Measurements from ENCODE around the gene POLR3A. TPM values are rescaled to one million over a fixed set of nuclear protein-coding genes. Genes with fewer than 3 reads are reported as not detected.

Gene POLR3A
- total and polyA plus RNA-seq, 10 donors, result 2.7 to 18.9 (median 15.0) TPM

- intact Hi-C loops (cut with DNase I; ENCODE audit: low total_unique reads), result no loop called here
- peak overlapping the region in 7 of 8 donors; percentile 82 to 90 (median 88) for H3K27ac ChIP-seq
- no peaks in the 10 kb centered on the region for H3K9me3 ChIP-seq
- H3K36me3 ChIP-seq, result peaks cover 10 to 30% (median 27%) of the 10 kb centered on the region in 6 donors
- TF ChIP-seq POLR2AphosphoS5 (IDR thresholded peaks at IDR 0.05) (no peak), POLR2A (IDR thresholded peaks at IDR 0.05) (no peak)
- TF ChIP-seq, protein P1, sequence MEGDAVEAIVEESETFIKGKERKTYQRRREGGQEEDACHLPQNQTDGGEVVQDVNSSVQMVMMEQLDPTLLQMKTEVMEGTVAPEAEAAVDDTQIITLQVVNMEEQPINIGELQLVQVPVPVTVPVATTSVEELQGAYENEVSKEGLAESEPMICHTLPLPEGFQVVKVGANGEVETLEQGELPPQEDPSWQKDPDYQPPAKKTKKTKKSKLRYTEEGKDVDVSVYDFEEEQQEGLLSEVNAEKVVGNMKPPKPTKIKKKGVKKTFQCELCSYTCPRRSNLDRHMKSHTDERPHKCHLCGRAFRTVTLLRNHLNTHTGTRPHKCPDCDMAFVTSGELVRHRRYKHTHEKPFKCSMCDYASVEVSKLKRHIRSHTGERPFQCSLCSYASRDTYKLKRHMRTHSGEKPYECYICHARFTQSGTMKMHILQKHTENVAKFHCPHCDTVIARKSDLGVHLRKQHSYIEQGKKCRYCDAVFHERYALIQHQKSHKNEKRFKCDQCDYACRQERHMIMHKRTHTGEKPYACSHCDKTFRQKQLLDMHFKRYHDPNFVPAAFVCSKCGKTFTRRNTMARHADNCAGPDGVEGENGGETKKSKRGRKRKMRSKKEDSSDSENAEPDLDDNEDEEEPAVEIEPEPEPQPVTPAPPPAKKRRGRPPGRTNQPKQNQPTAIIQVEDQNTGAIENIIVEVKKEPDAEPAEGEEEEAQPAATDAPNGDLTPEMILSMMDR (IDR thresholded peaks at IDR 0.05 in 8 of 11, conservative IDR thresholded peaks at IDR 0.05 in 3 of 11), result no peak
- H3K4me1 ChIP-seq, result peaks cover 11 to 48% (median 27%) of the 10 kb centered on the region in 6 donors
- no peaks in the 10 kb centered on the region for H3K27me3 ChIP-seq (replicated peaks in 1 of 7)
- WGBS, 5 donors, result 38 to 48% (median 43%) methylated on average over 35 to 36 of the region's 36 CpGs
- DNase-seq, result peak; percentile 78
- H3K4me3 ChIP-seq, result peak overlapping the region; percentile 53 to 100 (median 92)
Observed at GRCh38 chr10:78028438-78029268, 662 bp downstream of the POLR3A start.

DNA sequence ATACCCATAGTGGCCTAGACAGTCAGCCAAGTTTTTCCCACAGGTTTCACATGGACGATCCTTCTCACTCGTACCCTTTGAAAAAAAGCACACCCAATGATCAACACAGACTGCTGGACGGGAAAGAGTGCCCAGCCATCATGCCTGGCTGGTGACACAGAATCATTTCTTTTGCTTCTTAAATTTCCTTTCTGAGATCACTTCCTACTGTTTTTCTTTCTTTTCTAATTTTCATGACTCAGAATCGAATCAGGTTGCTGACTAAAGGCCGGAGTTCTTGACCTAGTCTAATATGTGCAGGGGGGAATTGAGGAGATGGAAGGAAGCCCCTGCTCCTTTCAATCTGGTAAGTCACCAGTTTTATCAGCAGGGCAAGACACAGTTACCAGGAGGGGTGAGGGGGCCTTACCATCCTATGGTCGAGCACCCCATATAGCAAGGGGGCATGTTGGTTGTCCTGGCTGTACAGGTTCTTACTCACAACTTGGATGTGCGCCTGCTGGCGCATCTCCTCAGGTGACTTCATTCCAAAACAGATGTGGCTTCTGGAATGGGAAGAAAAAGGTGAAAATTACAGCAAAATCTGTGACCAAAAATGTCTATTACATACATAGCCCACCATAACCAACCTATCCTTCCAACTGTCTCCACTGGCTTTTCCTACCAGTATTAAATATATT, 3.5 kb downstream of the POLR3A start:
- H3K36me3 ChIP-seq, result peaks cover 10 to 58% (median 55%) of the 10 kb centered on the region in 6 donors
- intact Hi-C loops (cut with DNase I; ENCODE audit: low total_unique reads), result no loop called here

GRCh38 chr10:78023741-78024140, 5.6 kb downstream of the POLR3A start:
- no peak for DNase-seq
- H3K36me3 ChIP-seq, result peaks cover 11 to 79% (median 76%) of the 10 kb centered on the region in 6 donors
- WGBS, 5 donors, result 95 to 98% (median 96%) methylated on average over 3 of the region's 3 CpGs
- no peak overlapping the region for H3K4me3 ChIP-seq
- H3K4me1 ChIP-seq, result peaks cover 9 to 27% (median 12%) of the 10 kb centered on the region in 6 donors
- H3K27ac ChIP-seq, result no peak overlapping the region
- H3K9me3 ChIP-seq, result no peaks in the 10 kb centered on the region
- no peaks in the 10 kb centered on the region for H3K27me3 ChIP-seq (replicated peaks in 1 of 7)
- intact Hi-C loops (cut with DNase I; ENCODE audit: low total_unique reads), result no loop called here
- TF ChIP-seq POLR2AphosphoS5 (IDR thresholded peaks at IDR 0.05) (no peak), POLR2A (IDR thresholded peaks at IDR 0.05) (no peak)
- TF ChIP-seq, protein P1 (IDR thresholded peaks at IDR 0.05 in 8 of 11, conservative IDR thresholded peaks at IDR 0.05 in 3 of 11), result no peak

More for the DNA sequence above, 3.5 kb downstream of the POLR3A start:
- H3K27ac ChIP-seq, result no peak overlapping the region
- WGBS, 5 donors, result 93 to 100% (median 94%) methylated on average over 8 of the region's 8 CpGs
- H3K9me3 ChIP-seq, result no peaks in the 10 kb centered on the region
- H3K4me1 ChIP-seq, result peaks cover 11 to 42% (median 22%) of the 10 kb centered on the region in 6 donors
- TF ChIP-seq POLR2A (IDR thresholded peaks at IDR 0.05) (no peak), POLR2AphosphoS5 (IDR thresholded peaks at IDR 0.05) (no peak)
- TF ChIP-seq, protein P1 (IDR thresholded peaks at IDR 0.05 in 8 of 11, conservative IDR thresholded peaks at IDR 0.05 in 3 of 11), result no peak
- H3K4me3 ChIP-seq, result no peak overlapping the region
- no peaks in the 10 kb centered on the region for H3K27me3 ChIP-seq (replicated peaks in 1 of 7)
- DNase-seq, result no peak

DNA sequence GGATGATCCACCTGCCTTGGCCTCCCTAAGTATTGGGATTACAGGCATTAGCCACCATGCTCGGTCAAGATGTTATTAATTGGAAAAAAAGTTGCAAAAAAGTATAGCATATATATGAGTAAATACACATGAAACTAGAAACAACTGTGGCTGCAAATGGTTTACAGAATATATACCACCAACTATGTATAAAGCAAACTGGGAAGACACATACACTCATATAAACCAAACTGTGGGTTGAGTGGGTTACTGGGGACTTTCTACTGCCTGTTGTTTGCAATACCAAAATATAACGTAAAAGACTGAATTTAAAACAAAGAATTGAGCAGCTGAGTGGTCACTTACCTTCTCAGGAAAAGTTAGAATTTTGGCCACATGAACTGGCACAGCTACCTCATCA, 8.1 kb downstream of the POLR3A start:
- H3K36me3 ChIP-seq, result peaks cover 13 to 100% (median 100%) of the 10 kb centered on the region in 6 donors
- intact Hi-C loops (cut with DNase I; ENCODE audit: low total_unique reads), result no loop called here

More for the DNA sequence above, 8.1 kb downstream of the POLR3A start:
- no peak overlapping the region for H3K4me3 ChIP-seq
- no peak overlapping the region for H3K27ac ChIP-seq
- WGBS, 5 donors, result 77 to 91% (median 88%) methylated on average over 2 of the region's 2 CpGs
- TF ChIP-seq, protein P1 (IDR thresholded peaks at IDR 0.05 in 8 of 11, conservative IDR thresholded peaks at IDR 0.05 in 3 of 11), result no peak
- no peak for TF ChIP-seq POLR2A (IDR thresholded peaks at IDR 0.05)
- TF ChIP-seq POLR2AphosphoS5 (IDR thresholded peaks at IDR 0.05), result no peak
- H3K27me3 ChIP-seq (replicated peaks in 1 of 7), result no peaks in the 10 kb centered on the region
- H3K9me3 ChIP-seq, result no peaks in the 10 kb centered on the region
- no peak for DNase-seq
- peaks cover 0 to 2% (median 0%) of the 10 kb centered on the region in 6 donors for H3K4me1 ChIP-seq
